B cell (primary cell): ENCODE results near the gene NFIC.

ENCODE experiments used
- EZH2 ChIP-seq: IDR thresholded peaks from 2 replicates; pipeline ENCODE4 v1.6.1; 2012; ENCODE audit warnings: borderline replicate concordance, low read depth, mild to moderate bottlenecking, moderate library complexity, low read length; ENCODE audit not compliant: insufficient read depth, poor library complexity, severe bottlenecking
- TF ChIP-seq, protein P1 (sequence below): fragments of 200-600 bp; IDR thresholded peaks from one replicate; pipeline ENCODE4 v1.8.0; 2022; ENCODE audit warnings: antibody characterized with exemption, mild to moderate bottlenecking

DNA sequence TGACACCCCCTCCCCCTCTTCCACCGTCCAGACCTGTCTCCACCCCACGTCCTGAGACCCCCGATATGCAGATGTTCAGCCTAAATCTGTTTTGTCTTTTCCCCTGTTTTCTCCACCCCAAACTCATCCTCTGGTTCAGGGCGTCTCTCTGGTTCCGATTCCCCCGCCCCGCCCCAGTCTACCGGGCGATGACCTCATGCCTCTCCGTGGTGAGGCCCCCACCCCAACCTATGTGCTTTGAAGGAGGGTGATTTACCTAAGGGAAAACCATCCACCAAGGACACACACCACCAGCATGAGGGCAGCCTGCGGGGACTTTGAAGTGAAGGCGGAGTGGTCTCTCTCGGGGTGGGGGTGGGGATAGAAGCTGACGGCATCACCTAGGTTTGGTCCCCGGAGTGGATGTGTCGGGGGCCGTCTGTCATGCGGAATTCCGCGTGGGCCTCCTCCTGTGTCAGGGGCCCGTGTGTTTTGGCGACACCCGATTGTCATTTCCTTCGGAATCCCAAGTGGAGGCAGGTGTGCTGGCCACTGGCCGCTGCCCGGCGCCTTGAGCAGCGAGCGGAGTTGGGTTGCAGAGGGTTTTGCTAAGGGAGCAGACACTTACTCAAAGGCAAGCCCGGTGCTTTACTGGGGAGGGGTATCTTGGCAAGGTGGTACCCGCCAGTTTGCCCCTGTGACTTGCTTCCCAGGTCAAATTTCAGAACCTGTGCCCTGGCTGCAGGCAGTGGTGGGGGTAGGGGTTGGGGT lies 141.2 kb downstream of the NFIC start:
- TF ChIP-seq, protein P1, sequence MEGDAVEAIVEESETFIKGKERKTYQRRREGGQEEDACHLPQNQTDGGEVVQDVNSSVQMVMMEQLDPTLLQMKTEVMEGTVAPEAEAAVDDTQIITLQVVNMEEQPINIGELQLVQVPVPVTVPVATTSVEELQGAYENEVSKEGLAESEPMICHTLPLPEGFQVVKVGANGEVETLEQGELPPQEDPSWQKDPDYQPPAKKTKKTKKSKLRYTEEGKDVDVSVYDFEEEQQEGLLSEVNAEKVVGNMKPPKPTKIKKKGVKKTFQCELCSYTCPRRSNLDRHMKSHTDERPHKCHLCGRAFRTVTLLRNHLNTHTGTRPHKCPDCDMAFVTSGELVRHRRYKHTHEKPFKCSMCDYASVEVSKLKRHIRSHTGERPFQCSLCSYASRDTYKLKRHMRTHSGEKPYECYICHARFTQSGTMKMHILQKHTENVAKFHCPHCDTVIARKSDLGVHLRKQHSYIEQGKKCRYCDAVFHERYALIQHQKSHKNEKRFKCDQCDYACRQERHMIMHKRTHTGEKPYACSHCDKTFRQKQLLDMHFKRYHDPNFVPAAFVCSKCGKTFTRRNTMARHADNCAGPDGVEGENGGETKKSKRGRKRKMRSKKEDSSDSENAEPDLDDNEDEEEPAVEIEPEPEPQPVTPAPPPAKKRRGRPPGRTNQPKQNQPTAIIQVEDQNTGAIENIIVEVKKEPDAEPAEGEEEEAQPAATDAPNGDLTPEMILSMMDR: no peak
- TF ChIP-seq EZH2: no peak
